Measurements from ENCODE around the gene PTPRG. TPM values are rescaled to one million over a fixed set of nuclear protein-coding genes. Genes with fewer than 3 reads are reported as not detected.

The PTPRG gene
- total RNA-seq, 2 donors from 2014 or later: 26.0 to 26.3 TPM

GRCh38 chr3:61594964-61595285 lies 33.6 kb downstream of the PTPRG start:
- intact Hi-C loops (cut with DNase I): no loop called here
- TF ChIP-seq CTCF (IDR thresholded peaks at IDR 0.05): no peak

GRCh38 chr3:61595288-61595687 lies 33.9 kb downstream of the PTPRG start:
- no peak overlapping the region for H3K27ac ChIP-seq

More at GRCh38 chr3:61594964-61595285, 33.6 kb downstream of the PTPRG start:
- no peak overlapping the region for H3K4me3 ChIP-seq
- no peaks in the 10 kb centered on the region for H3K27me3 ChIP-seq
- no peak for DNase-seq
- no peak overlapping the region for H3K27ac ChIP-seq
- no peaks in the 10 kb centered on the region for H3K4me1 ChIP-seq
- H3K9me3 ChIP-seq: no peaks in the 10 kb centered on the region
- no peaks in the 10 kb centered on the region for H3K36me3 ChIP-seq
- no peak overlapping the region for H3K9ac ChIP-seq (ENCODE audit: low read depth in 2 of 2, low read length in 2 of 2)

GRCh38 chr3:61595826-61596225 lies 34.5 kb downstream of the PTPRG start:
- H3K27ac ChIP-seq: no peak overlapping the region
- intact Hi-C loops (cut with DNase I): no loop called here
- H3K4me1 ChIP-seq: no peaks in the 10 kb centered on the region
- no peak for DNase-seq
- no peaks in the 10 kb centered on the region for H3K36me3 ChIP-seq
- H3K9me3 ChIP-seq: no peaks in the 10 kb centered on the region
- no peak for TF ChIP-seq CTCF (IDR thresholded peaks at IDR 0.05)
- no peak overlapping the region for H3K4me3 ChIP-seq
- no peak overlapping the region for H3K9ac ChIP-seq (ENCODE audit: low read depth in 2 of 2, low read length in 2 of 2)
- no peaks in the 10 kb centered on the region for H3K27me3 ChIP-seq

More at GRCh38 chr3:61595288-61595687, 33.9 kb downstream of the PTPRG start:
- Histone ChIP-seq H3K9ac (ENCODE audit: low read depth in 2 of 2, low read length in 2 of 2) (no peak overlapping the region), H3K4me1 (no peaks in the 10 kb centered on the region), H3K9me3 (no peaks in the 10 kb centered on the region), H3K36me3 (no peaks in the 10 kb centered on the region), H3K27me3 (no peaks in the 10 kb centered on the region), H3K4me3 (no peak overlapping the region)
- no peak for TF ChIP-seq CTCF (IDR thresholded peaks at IDR 0.05)
- no peak for DNase-seq
- intact Hi-C loops (cut with DNase I): no loop called here

GRCh38 chr3:61597906-61598305 lies 36.5 kb downstream of the PTPRG start:
- no peak overlapping the region for H3K27ac ChIP-seq
- no peaks in the 10 kb centered on the region for H3K36me3 ChIP-seq
- no peak overlapping the region for H3K9ac ChIP-seq (ENCODE audit: low read depth in 2 of 2, low read length in 2 of 2)
- no peak for TF ChIP-seq CTCF (IDR thresholded peaks at IDR 0.05)
- H3K4me3 ChIP-seq: no peak overlapping the region
- H3K27me3 ChIP-seq: no peaks in the 10 kb centered on the region
- no peak for DNase-seq
- H3K4me1 ChIP-seq: no peaks in the 10 kb centered on the region
- intact Hi-C loops (cut with DNase I): no loop called here
- no peaks in the 10 kb centered on the region for H3K9me3 ChIP-seq

- no peak for TF ChIP-seq CTCF (IDR thresholded peaks at IDR 0.05)
- intact Hi-C loops (cut with DNase I): no loop called here
- DNase-seq: no peak
- no peak overlapping the region for H3K9ac ChIP-seq (ENCODE audit: low read depth in 2 of 2, low read length in 2 of 2)
- no peaks in the 10 kb centered on the region for H3K36me3 ChIP-seq
- no peaks in the 10 kb centered on the region for H3K9me3 ChIP-seq
- no peak overlapping the region for H3K4me3 ChIP-seq
- H3K4me1 ChIP-seq: no peaks in the 10 kb centered on the region
- no peaks in the 10 kb centered on the region for H3K27me3 ChIP-seq
- no peak overlapping the region for H3K27ac ChIP-seq
Measured at GRCh38 chr3:61600195-61600594, 38.8 kb downstream of the PTPRG start.

GRCh38 chr3:61601831-61602230 lies 40.5 kb downstream of the PTPRG start:
- Histone ChIP-seq H3K9me3 (no peaks in the 10 kb centered on the region), H3K36me3 (no peaks in the 10 kb centered on the region), H3K27me3 (no peaks in the 10 kb centered on the region), H3K9ac (ENCODE audit: low read depth in 2 of 2, low read length in 2 of 2) (no peak overlapping the region), H3K4me1 (no peaks in the 10 kb centered on the region), H3K27ac (no peak overlapping the region), H3K4me3 (no peak overlapping the region)
- DNase-seq: no peak
- TF ChIP-seq CTCF (IDR thresholded peaks at IDR 0.05): no peak
- intact Hi-C loops (cut with DNase I): no loop called here
